ENCODE results near the gene NOS1. TPM values are rescaled to one million over a fixed set of nuclear protein-coding genes. Genes with fewer than 3 reads are reported as not detected.

The NOS1 gene
- total RNA-seq, 4 donors from 2014 or later, result 6.6 to 15.4 (median 12.0) TPM

- Histone ChIP-seq H3K27me3 (peaks cover 4% of the 10 kb centered on the region), H3K4me3 (no peak overlapping the region), H3K4me1 (no peaks in the 10 kb centered on the region), H3K9me3 (no peaks in the 10 kb centered on the region), H3K36me3 (no peaks in the 10 kb centered on the region), H3K27ac (no peak overlapping the region)
- TF ChIP-seq EP300 (IDR thresholded peaks at IDR 0.05) (no peak), CTCF (IDR thresholded peaks at IDR 0.05) (no peak), POLR2AphosphoS5 (IDR thresholded peaks at IDR 0.05) (no peak)
- 93% methylated on average over 7 of the region's 7 CpGs for WGBS
- DNase-seq (ENCODE audit: low spot score in 2 of 2), result no peak
Observed at GRCh38 chr12:117393656-117394055, 32.2 kb upstream of the NOS1 start.

- no peak overlapping the region for H3K27ac ChIP-seq
- TF ChIP-seq EP300 (IDR thresholded peaks at IDR 0.05), result no peak
- no peak for TF ChIP-seq POLR2A (IDR thresholded peaks at IDR 0.05)
- no peak for TF ChIP-seq CTCF (IDR thresholded peaks at IDR 0.05)
- TF ChIP-seq POLR2AphosphoS5 (IDR thresholded peaks at IDR 0.05), result no peak
- WGBS, result 89% methylated on average over 4 of the region's 5 CpGs
- H3K36me3 ChIP-seq, result no peaks in the 10 kb centered on the region
- no peaks in the 10 kb centered on the region for H3K4me1 ChIP-seq
- no peak for DNase-seq (ENCODE audit: low spot score in 2 of 2)
- H3K4me3 ChIP-seq, result no peak overlapping the region
- no peaks in the 10 kb centered on the region for H3K9me3 ChIP-seq
- peaks cover 12% of the 10 kb centered on the region for H3K27me3 ChIP-seq
Observed at GRCh38 chr12:117390866-117391265, 29.4 kb upstream of the NOS1 start.

GRCh38 chr12:117388951-117389446 lies 27.6 kb upstream of the NOS1 start:
- peaks cover 12% of the 10 kb centered on the region for H3K27me3 ChIP-seq
- no peak for DNase-seq (ENCODE audit: low spot score in 2 of 2)
- 75% methylated on average over 6 of the region's 9 CpGs for WGBS
- H3K4me1 ChIP-seq, result no peaks in the 10 kb centered on the region
- H3K4me3 ChIP-seq, result no peak overlapping the region
- no peak overlapping the region for H3K27ac ChIP-seq
- no peak for TF ChIP-seq EP300 (IDR thresholded peaks at IDR 0.05)
- no peak for TF ChIP-seq POLR2A (IDR thresholded peaks at IDR 0.05)
- no peak for TF ChIP-seq POLR2AphosphoS5 (IDR thresholded peaks at IDR 0.05)
- no peak for TF ChIP-seq CTCF (IDR thresholded peaks at IDR 0.05)
- H3K36me3 ChIP-seq, result no peaks in the 10 kb centered on the region
- no peaks in the 10 kb centered on the region for H3K9me3 ChIP-seq

- no peaks in the 10 kb centered on the region for H3K36me3 ChIP-seq
- H3K4me1 ChIP-seq, result no peaks in the 10 kb centered on the region
- peaks cover 12% of the 10 kb centered on the region for H3K27me3 ChIP-seq
- WGBS, result 66% methylated on average over 7 of the region's 8 CpGs
- no peaks in the 10 kb centered on the region for H3K9me3 ChIP-seq
- no peak for DNase-seq (ENCODE audit: low spot score in 2 of 2)
- H3K27ac ChIP-seq, result no peak overlapping the region
- TF ChIP-seq POLR2AphosphoS5 (IDR thresholded peaks at IDR 0.05) (no peak), CTCF (IDR thresholded peaks at IDR 0.05) (no peak), POLR2A (IDR thresholded peaks at IDR 0.05) (no peak), EP300 (IDR thresholded peaks at IDR 0.05) (no peak)
- no peak overlapping the region for H3K4me3 ChIP-seq
Observed at GRCh38 chr12:117387832-117388231, 26.4 kb upstream of the NOS1 start.

GRCh38 chr12:117384735-117385134 lies 23.3 kb upstream of the NOS1 start:
- Histone ChIP-seq H3K27me3 (peaks cover 8% of the 10 kb centered on the region), H3K4me3 (no peak overlapping the region), H3K36me3 (no peaks in the 10 kb centered on the region), H3K9me3 (no peaks in the 10 kb centered on the region), H3K27ac (no peak overlapping the region), H3K4me1 (no peaks in the 10 kb centered on the region)
- no peak for DNase-seq (ENCODE audit: low spot score in 2 of 2)
- no peak for TF ChIP-seq POLR2AphosphoS5 (IDR thresholded peaks at IDR 0.05)
- no peak for TF ChIP-seq POLR2A (IDR thresholded peaks at IDR 0.05)
- 75% methylated on average over 1 of the region's 7 CpGs for WGBS

- 63% methylated on average over 1 of the region's 1 CpG for WGBS
- DNase-seq (ENCODE audit: low spot score in 2 of 2), result no peak
- TF ChIP-seq POLR2A (IDR thresholded peaks at IDR 0.05) (no peak), EP300 (IDR thresholded peaks at IDR 0.05) (no peak)
Observed at GRCh38 chr12:117380083-117380482, 18.7 kb upstream of the NOS1 start.

More at GRCh38 chr12:117380083-117380482, 18.7 kb upstream of the NOS1 start:
- Histone ChIP-seq H3K36me3 (no peaks in the 10 kb centered on the region), H3K4me3 (no peak overlapping the region), H3K4me1 (no peaks in the 10 kb centered on the region), H3K9me3 (no peaks in the 10 kb centered on the region), H3K27ac (no peak overlapping the region), H3K27me3 (no peaks in the 10 kb centered on the region)

Measured in suprapubic skin (tissue), 4 donors.